ENCODE results near the gene CLIC5. TPM values are rescaled to one million over a fixed set of nuclear protein-coding genes. Genes with fewer than 3 reads are reported as not detected.

CLIC5 gene
- total RNA-seq, 2 donors from 2014 or later: 1.6 to 3.3 TPM

GRCh38 chr6:46011188-46012085 is 4.2 kb downstream of the CLIC5 start:
- no peaks in the 10 kb centered on the region for H3K9me3 ChIP-seq
- peak in 1 of 4 donors; percentile 11 for DNase-seq
- intact Hi-C loops (cut with DNase I): no loop called here
- no peak overlapping the region for H3K4me3 ChIP-seq
- H3K36me3 ChIP-seq (replicated peaks in 1 of 2; ENCODE audit: insufficient read depth in 1 of 2, low read depth in 2 of 2): no peaks in the 10 kb centered on the region
- H3K27ac ChIP-seq: peak overlapping the region in 1 of 4 donors; percentile 15
- no peak for ATAC-seq
- TF ChIP-seq CTCF (IDR thresholded peaks at IDR 0.05) (no peak), POLR2A (IDR thresholded peaks at IDR 0.05) (no peak)
- WGBS, 2 donors: 74 to 78% methylated on average over 6 to 8 of the region's 8 CpGs
- H3K4me1 ChIP-seq: peaks cover 18% of the 10 kb centered on the region
- H3K27me3 ChIP-seq: peaks cover 0 to 3% of the 10 kb centered on the region in 2 donors

GRCh38 chr6:46010771-46011170 is 4.9 kb downstream of the CLIC5 start:
- DNase-seq (no peak), ATAC-seq (no peak)
- intact Hi-C loops (cut with DNase I): no loop called here
- H3K27me3 ChIP-seq: no peaks in the 10 kb centered on the region
- H3K4me1 ChIP-seq: peaks cover 11% of the 10 kb centered on the region
- no peak overlapping the region for H3K27ac ChIP-seq
- H3K4me3 ChIP-seq: no peak overlapping the region
- H3K36me3 ChIP-seq (replicated peaks in 1 of 2; ENCODE audit: insufficient read depth in 1 of 2, low read depth in 2 of 2): no peaks in the 10 kb centered on the region
- WGBS, 2 donors: 78% methylated on average over 5 of the region's 5 CpGs
- TF ChIP-seq CTCF (IDR thresholded peaks at IDR 0.05) (no peak), POLR2A (IDR thresholded peaks at IDR 0.05) (no peak)
- no peaks in the 10 kb centered on the region for H3K9me3 ChIP-seq

- TF ChIP-seq POLR2A (IDR thresholded peaks at IDR 0.05) (no peak), CTCF (IDR thresholded peaks at IDR 0.05) (no peak)
- no peaks in the 10 kb centered on the region for H3K36me3 ChIP-seq (replicated peaks in 1 of 2; ENCODE audit: insufficient read depth in 1 of 2, low read depth in 2 of 2)
- peaks cover 8% of the 10 kb centered on the region for H3K4me1 ChIP-seq
- DNase-seq: no peak
- no peaks in the 10 kb centered on the region for H3K27me3 ChIP-seq
- H3K4me3 ChIP-seq: no peak overlapping the region
- 83 to 86% methylated on average over 3 of the region's 3 CpGs for WGBS, 2 donors
- no peaks in the 10 kb centered on the region for H3K9me3 ChIP-seq
- no peak for ATAC-seq
- intact Hi-C loops (cut with DNase I): no loop called here
- H3K27ac ChIP-seq: no peak overlapping the region
Measured at GRCh38 chr6:46010270-46010669, 5.4 kb downstream of the CLIC5 start.

- ATAC-seq (no peak), DNase-seq (peak in 1 of 4 donors; percentile 16)
- intact Hi-C loops (cut with DNase I): no loop called here
- Histone ChIP-seq H3K36me3 (replicated peaks in 1 of 2; ENCODE audit: insufficient read depth in 1 of 2, low read depth in 2 of 2) (no peaks in the 10 kb centered on the region), H3K27ac (no peak overlapping the region), H3K4me3 (no peak overlapping the region), H3K27me3 (no peaks in the 10 kb centered on the region), H3K9me3 (no peaks in the 10 kb centered on the region), H3K4me1 (no peaks in the 10 kb centered on the region)
- 74 to 85% methylated on average over 1 of the region's 1 CpG for WGBS, 2 donors
- no peak for TF ChIP-seq CTCF (IDR thresholded peaks at IDR 0.05)
Measured at GRCh38 chr6:46002264-46002663, 13.4 kb downstream of the CLIC5 start.

GRCh38 chr6:46000905-46001304 is 14.8 kb downstream of the CLIC5 start:
- intact Hi-C loops (cut with DNase I): no loop called here
- Histone ChIP-seq H3K27me3 (no peaks in the 10 kb centered on the region), H3K27ac (no peak overlapping the region), H3K9me3 (no peaks in the 10 kb centered on the region), H3K4me1 (no peaks in the 10 kb centered on the region), H3K36me3 (replicated peaks in 1 of 2; ENCODE audit: insufficient read depth in 1 of 2, low read depth in 2 of 2) (no peaks in the 10 kb centered on the region), H3K4me3 (no peak overlapping the region)
- no peak for DNase-seq
- WGBS, 2 donors: 95 to 100% methylated on average over 1 of the region's 1 CpG
- no peak for TF ChIP-seq POLR2A (IDR thresholded peaks at IDR 0.05)
- TF ChIP-seq CTCF (IDR thresholded peaks at IDR 0.05): no peak
- ATAC-seq: no peak
